Activated naive CD4-positive, alpha-beta T cell treated with anti-CD3 and anti-CD28 coated beads, Interleukin-2, amount 10 ng/mL, durations not matched to agents 7 days and 5 days (primary cell): ENCODE measurements around the gene SATB2.

Experiments used
- CTCF ChIA-PET: fragments of 350-600 bp; sonication (Branson Sonifier 250); formaldehyde crosslinking; loops from one replicate; lab custom pipeline; 2021; ENCODE audit warnings: antibody characterized with exemption; lab: Charles Lee
- DNase-seq: peaks from one replicate; pipeline ENCODE4 v3.0.0-alpha.2; 2020
- H3K27ac Mint-ChIP-seq: one replicate; pipeline ENCODE4 v1.8.0; 2021; ENCODE audit warnings: mild to moderate bottlenecking, moderate library complexity, mixed read lengths
- H3K27me3 Mint-ChIP-seq: one replicate; pipeline ENCODE4 v1.8.0; 2021; ENCODE audit warnings: mild to moderate bottlenecking, mixed read lengths
- H3K36me3 Mint-ChIP-seq: one replicate; pipeline ENCODE4 v1.8.0; 2021; ENCODE audit warnings: mixed read lengths
- H3K4me1 Mint-ChIP-seq: one replicate; pipeline ENCODE4 v1.8.0; 2021; ENCODE audit warnings: mixed read lengths
- H3K4me3 Mint-ChIP-seq: one replicate; pipeline ENCODE4 v1.8.0; 2021; ENCODE audit warnings: mild to moderate bottlenecking, moderate library complexity, mixed read lengths
- H3K9me3 Mint-ChIP-seq: one replicate; pipeline ENCODE4 v1.8.0; 2021; ENCODE audit warnings: mixed read lengths

SATB2 gene

DNA sequence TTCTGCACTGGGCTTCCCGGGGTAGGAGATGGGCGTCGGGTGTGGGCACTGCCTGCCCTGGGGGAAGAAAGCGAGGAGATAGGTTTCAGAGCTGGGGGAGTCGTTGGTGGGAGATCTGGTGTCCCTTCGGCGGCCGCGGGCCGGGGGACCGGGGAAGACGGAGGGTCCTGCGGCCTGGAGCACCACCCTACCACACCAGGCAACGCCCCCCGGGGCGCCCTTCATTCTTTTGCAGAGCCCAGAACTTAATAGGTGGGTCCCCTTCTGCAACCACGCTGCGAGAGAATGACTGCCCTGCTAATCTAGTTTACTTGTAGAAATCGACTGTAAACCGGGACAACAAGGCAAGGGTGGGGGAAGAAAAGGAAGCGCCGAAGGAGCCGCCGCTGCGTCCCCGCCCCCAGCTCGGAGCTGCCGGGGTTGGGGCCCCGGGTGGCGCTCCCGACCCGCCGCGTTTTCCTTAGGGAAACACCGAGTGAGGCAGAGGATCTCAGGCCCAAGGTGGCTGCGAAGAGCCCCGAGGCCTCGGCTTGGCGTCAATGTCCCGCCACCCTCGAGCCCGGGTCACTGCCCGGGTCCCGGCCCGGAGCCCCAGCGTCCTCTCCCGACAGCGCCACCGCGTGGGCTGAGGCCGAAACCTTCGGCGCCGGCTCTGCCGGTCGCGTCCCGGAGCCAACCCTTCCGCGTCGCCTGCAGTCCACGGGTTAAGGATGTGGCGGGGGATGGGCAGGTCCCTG, 5.4 kb upstream of the SATB2 start:
- Mint-ChIP-seq H3K36me3 (peaks cover 18% of the 10 kb centered on the region), H3K27me3 (peaks cover 98% of the 10 kb centered on the region), H3K9me3 (no peaks in the 10 kb centered on the region), H3K27ac (peak overlapping the region; percentile 76), H3K4me3 (peak overlapping the region; percentile 46), H3K4me1 (peaks cover 23% of the 10 kb centered on the region)
- CTCF ChIA-PET: interaction anchor here (1.1 kb wide), 1 partner anchor 9 kb away, joined by 3 read pairs; no protein-coding TSS in a partner anchor
- DNase-seq: peak; percentile 64

DNA sequence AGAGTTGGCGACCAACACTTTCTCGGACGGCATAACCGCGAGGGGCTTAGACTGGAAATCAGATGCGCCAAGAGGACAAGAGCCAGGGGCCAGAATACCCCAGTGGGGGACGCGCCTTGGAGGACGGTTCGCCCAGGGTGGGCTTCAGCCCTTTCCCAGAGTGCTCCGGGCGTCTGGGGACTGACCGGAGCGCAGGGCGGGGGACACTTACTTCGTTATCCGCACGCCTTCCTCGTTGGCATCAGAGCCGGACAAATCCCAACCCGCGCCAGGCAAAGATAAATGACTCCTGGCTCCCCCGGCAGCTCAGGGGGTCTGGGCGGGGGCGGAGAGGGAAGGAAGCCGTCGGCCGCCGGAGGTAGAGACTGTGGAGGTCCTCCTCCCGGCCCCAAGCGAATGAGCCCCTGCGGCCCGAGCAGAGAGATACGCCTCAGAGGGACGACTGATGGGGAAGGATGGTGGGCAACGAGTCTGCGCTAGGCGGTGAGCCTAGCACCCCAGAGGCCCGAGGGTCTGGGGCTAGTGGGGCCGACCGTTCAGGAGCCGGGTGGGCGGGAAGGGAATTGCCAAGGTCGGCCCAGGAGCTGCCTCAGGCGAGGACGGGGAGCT, 4.7 kb upstream of the SATB2 start:
- Mint-ChIP-seq H3K27ac (peak overlapping the region; percentile 62), H3K4me1 (peaks cover 28% of the 10 kb centered on the region), H3K4me3 (peak overlapping the region; percentile 46), H3K27me3 (peaks cover 98% of the 10 kb centered on the region), H3K36me3 (peaks cover 16% of the 10 kb centered on the region), H3K9me3 (no peaks in the 10 kb centered on the region)
- CTCF ChIA-PET: no interaction called here
- DNase-seq: no peak

DNA sequence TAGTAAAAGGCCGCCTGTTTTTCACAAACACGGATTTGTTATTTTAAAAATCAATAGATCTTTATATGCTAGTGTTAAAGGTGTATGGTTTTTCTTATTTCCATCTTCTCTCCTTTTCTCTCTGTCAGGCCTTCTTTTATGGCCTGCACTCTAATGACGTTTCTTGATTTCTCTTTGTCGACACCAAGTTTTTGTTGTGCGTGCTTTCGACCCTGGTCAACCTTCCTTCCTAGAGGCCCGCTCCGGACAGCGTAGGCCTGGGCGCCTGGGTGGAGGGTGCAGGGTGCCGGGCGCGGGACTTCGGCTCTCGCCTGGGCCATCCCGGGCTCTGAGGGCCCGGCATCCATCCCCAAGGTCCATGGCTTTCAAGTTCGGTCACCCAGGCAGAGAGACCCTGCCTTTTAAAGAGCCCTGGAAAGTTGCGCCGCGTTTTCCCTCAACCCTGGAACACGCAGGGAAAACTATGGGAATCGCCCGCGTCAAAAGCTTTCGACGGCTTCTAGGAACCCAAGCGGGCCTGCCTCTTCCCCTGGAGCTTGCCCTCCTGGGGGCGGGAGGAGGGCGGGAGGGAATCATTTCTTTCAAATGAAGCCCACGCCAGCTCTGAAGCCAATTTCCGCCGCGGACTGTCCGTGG, 4.1 kb upstream of the SATB2 start:
- no peaks in the 10 kb centered on the region for H3K9me3 Mint-ChIP-seq
- peak overlapping the region; percentile 64 for H3K27ac Mint-ChIP-seq
- no peak for DNase-seq
- peak overlapping the region; percentile 26 for H3K4me3 Mint-ChIP-seq
- CTCF ChIA-PET: no interaction called here
- peaks cover 98% of the 10 kb centered on the region for H3K27me3 Mint-ChIP-seq
- H3K36me3 Mint-ChIP-seq: peaks cover 16% of the 10 kb centered on the region
- peaks cover 33% of the 10 kb centered on the region for H3K4me1 Mint-ChIP-seq

DNA sequence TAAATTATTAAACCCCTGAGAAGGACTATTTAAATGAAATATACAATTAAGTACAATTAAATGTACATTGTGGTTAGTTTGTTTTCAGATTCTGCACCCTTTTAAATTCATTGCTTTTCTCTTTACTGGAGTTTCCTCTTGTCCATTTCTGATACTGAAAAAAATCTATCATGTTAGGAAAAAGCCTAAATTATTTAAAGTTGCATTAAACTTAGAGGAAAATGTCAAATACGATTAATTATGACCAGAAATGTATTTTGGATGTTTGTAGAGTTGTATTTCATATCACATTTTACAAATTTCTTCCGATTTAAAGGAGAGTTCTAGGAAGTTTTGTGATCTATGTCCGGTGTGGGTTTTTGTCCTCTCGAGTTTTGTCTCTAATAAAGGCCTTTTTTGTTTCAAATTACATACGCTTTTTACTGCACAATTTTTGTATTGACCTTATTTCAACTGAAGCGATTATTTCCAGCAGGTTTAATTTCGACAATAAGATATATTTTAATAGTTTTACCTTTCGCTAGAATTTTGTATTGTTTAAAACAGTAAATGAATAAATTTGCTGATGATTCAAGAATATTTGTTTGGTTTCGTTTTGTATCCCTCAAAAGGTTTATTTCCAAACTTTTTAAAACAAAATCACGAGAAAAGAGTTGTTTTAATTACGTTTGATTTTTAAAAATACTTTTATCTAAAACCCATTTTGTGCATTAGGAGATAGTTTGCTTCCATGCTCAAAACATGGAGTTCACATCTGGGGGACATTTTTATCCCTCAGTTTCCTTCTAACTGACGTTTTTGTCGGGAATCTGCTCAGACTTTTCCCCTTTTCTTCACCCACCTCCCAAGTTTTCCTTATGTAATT, 3.3 kb upstream of the SATB2 start:
- DNase-seq: no peak
- H3K36me3 Mint-ChIP-seq: peaks cover 16% of the 10 kb centered on the region
- H3K9me3 Mint-ChIP-seq: no peaks in the 10 kb centered on the region
- H3K27ac Mint-ChIP-seq: peak overlapping the region; percentile 64
- H3K27me3 Mint-ChIP-seq: peaks cover 98% of the 10 kb centered on the region
- CTCF ChIA-PET: no interaction called here
- peaks cover 35% of the 10 kb centered on the region for H3K4me1 Mint-ChIP-seq
- no peak overlapping the region for H3K4me3 Mint-ChIP-seq

DNA sequence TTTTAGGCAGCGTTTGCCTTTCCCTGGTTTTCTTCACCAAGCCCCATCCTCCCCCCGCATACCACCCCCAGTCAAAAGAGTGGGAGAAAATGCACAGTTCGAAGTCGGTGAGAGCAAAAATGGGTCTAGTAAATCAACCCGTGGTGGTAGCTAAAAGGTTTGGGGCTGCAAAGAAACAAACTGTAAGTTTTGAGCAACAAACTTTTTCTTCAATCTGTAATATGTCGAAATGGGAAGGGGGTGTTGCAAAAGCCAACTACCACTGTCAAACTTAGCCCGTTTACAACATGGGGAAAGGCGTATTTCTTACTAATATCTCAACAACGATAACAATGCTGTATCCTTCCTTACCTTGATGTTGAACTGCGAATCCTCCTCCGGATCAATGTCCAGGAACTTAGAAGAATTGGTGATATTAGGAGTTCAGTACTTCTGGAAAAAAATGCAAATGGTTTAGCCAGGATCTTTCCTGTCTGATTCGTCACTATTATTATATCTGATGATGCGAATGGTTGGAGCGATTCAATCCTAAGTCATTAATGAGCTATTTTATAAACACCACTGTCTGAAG, 2.4 kb upstream of the SATB2 start:
- DNase-seq: no peak
- Mint-ChIP-seq H3K27ac (peak overlapping the region; percentile 60), H3K4me1 (peaks cover 38% of the 10 kb centered on the region), H3K9me3 (no peaks in the 10 kb centered on the region), H3K27me3 (peaks cover 100% of the 10 kb centered on the region), H3K36me3 (peaks cover 17% of the 10 kb centered on the region), H3K4me3 (peak overlapping the region; percentile 95)
- CTCF ChIA-PET: interaction anchor here (1.4 kb wide), 1 partner anchor 10 kb away, joined by 7 read pairs; no protein-coding TSS in a partner anchor

DNA sequence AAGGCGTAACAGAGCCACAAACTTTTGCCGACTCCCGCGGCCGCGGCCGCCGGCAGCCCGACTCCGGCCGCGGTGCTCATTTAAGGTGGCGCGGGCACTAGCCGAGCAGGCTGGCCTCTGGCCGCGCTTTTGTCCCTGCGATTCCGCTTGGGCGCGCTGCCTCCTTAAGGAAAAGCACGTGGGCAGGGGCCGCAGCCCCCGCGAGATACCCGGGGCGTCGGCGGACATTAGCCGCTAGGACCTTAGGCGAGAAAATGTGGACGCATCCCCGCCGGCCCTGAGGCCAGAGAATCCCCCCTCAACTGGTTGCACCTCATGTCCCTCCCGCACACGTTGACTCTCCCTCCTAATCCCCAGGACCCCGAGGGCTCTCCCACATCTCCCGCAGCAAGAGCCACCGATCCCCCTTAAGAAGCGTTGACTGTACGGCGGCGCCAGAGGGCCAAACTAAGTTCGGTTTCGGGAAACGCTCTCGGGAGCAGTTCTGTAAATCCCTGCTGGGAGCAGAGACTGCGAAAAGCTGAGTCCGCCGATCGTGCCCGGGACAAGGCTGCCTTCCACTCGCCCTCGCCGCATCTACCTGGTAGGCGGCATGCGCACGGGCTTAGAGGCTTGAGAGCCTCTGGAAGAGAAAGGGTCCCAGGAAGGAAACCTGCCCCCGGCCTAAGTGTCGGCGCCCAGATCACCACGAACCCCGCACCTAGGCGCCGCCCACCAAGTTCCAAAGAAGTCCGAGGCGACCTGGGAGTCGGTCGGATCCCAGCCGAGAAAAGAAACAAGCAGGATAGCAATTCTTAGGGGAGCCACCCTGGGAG, 1.8 kb upstream of the SATB2 start:
- H3K27ac Mint-ChIP-seq: peak overlapping the region; percentile 81
- peaks cover 95% of the 10 kb centered on the region for H3K27me3 Mint-ChIP-seq
- H3K9me3 Mint-ChIP-seq: no peaks in the 10 kb centered on the region
- peak overlapping the region; percentile 95 for H3K4me3 Mint-ChIP-seq
- DNase-seq: peak; percentile 69
- CTCF ChIA-PET: interaction anchor here (1.4 kb wide), 1 partner anchor 11 kb away, joined by 7 read pairs; no protein-coding TSS in a partner anchor
- H3K4me1 Mint-ChIP-seq: peaks cover 36% of the 10 kb centered on the region
- peaks cover 15% of the 10 kb centered on the region for H3K36me3 Mint-ChIP-seq

DNA sequence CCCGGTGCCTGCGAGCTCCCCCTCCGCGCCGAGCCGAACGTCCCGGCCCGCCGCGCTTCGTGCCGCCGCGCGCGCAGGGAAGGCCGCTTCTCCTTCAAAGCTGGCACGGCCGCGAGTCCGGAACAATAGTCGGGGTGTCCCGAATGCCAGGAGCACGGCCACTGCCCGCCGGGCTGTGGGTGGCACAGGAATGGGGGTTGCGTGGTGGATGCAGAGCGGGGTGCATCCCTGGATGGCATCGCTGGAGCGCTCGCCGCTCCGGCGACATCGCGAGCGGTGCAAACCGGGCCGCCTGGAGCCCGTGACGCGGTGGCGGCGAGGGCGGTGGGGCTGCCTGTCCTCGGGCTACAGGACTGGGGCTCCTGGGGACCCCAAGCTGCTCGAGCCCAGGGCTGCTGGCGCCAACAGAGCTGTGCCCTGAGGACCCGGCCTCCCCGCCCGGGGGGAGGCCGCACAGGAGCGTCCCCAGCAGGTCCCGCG, 1.1 kb upstream of the SATB2 start:
- peaks cover 93% of the 10 kb centered on the region for H3K27me3 Mint-ChIP-seq
- peaks cover 33% of the 10 kb centered on the region for H3K4me1 Mint-ChIP-seq
- H3K36me3 Mint-ChIP-seq: peaks cover 15% of the 10 kb centered on the region
- no peaks in the 10 kb centered on the region for H3K9me3 Mint-ChIP-seq
- H3K4me3 Mint-ChIP-seq: peak overlapping the region; percentile 95
- H3K27ac Mint-ChIP-seq: no peak overlapping the region
- DNase-seq: no peak
- CTCF ChIA-PET: no interaction called here

DNA sequence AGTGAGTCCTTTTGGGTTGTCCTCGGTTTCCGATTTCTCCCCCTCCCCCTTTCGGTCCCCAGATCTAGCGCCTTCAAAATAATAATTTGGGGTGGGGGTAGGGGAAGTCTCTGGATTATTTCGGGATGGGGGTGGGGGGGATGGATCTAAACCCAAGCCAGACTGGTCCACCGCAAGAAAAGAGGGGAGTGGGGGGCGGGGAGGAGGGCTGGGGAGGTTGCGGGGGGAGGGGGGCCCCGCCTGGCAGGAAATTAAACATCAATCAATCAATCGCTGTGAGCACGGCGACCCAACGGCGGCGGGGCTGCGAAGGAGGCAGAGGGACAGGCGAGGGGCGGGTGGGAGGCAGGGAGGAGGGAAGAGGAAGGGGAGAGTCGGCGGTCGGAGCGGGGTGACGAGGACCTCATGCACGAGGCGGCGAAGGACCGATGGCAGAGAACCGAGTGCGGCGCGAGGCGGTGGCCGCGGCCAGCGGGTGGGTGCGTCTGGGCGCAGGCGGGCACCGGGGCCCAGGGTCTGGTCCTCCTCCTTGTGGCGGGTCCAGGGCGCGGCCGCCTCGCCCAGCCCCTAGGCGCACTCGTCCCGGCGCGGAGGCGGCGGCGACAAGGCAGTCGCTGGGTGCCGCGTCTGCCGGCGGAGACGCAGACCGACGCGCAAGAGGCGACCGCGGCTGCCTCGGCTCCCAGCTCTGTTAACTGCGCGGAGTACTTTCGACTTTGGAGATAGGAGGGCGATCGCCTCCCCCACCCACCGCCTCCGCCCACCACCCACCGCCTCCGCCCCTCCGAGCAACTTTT, 468 bp upstream of the SATB2 start:
- peak overlapping the region; percentile 95 for H3K4me3 Mint-ChIP-seq
- H3K4me1 Mint-ChIP-seq: peaks cover 30% of the 10 kb centered on the region
- DNase-seq: no peak
- peaks cover 15% of the 10 kb centered on the region for H3K36me3 Mint-ChIP-seq
- no peaks in the 10 kb centered on the region for H3K9me3 Mint-ChIP-seq
- peaks cover 87% of the 10 kb centered on the region for H3K27me3 Mint-ChIP-seq
- no peak overlapping the region for H3K27ac Mint-ChIP-seq
- CTCF ChIA-PET: no interaction called here

DNA sequence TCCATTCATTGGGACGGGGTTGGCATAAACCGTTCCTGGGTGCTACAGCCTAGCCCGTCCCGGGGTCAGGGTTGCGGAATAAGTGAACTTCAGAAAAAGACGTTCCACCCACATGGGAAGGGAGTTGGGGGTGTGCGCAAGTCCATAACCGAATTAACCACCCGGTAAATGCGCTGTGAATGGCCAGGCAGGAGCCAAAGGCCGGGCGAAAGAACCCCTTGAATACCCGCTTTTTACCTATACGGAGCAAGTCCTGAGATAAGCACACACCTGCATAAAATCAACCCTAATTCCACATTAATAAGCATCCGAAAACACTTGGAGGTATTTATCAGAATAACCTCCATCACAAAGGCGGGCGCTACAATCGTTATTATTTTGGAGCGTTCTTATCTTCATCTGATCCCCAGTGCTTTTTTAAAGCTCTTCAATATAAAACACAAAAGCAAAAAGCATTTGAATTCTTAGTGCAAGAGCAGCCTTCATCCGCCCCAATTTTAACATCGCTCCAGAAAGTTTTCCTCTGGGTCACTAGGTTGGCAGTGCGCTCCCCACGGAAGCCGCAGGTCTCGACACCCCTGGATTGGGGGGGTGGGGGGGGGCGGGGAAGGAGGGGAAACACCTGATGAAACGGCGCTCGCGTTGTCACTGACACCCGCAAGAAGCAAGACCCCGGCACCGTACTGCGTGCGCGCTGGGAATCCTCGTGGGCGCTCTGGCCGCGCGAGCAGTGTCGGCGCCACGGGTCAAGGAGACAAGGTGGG, 1.2 kb downstream of the SATB2 start:
- Mint-ChIP-seq H3K36me3 (peaks cover 14% of the 10 kb centered on the region), H3K27me3 (peaks cover 74% of the 10 kb centered on the region), H3K9me3 (no peaks in the 10 kb centered on the region), H3K4me3 (peak overlapping the region; percentile 28), H3K4me1 (peaks cover 29% of the 10 kb centered on the region), H3K27ac (peak overlapping the region; percentile 58)
- DNase-seq: no peak
- CTCF ChIA-PET: interaction anchor here (1.0 to 1.1 kb wide), 2 partner anchors 12 to 13 kb away, joined by 3 read pairs; no protein-coding TSS in a partner anchor

DNA sequence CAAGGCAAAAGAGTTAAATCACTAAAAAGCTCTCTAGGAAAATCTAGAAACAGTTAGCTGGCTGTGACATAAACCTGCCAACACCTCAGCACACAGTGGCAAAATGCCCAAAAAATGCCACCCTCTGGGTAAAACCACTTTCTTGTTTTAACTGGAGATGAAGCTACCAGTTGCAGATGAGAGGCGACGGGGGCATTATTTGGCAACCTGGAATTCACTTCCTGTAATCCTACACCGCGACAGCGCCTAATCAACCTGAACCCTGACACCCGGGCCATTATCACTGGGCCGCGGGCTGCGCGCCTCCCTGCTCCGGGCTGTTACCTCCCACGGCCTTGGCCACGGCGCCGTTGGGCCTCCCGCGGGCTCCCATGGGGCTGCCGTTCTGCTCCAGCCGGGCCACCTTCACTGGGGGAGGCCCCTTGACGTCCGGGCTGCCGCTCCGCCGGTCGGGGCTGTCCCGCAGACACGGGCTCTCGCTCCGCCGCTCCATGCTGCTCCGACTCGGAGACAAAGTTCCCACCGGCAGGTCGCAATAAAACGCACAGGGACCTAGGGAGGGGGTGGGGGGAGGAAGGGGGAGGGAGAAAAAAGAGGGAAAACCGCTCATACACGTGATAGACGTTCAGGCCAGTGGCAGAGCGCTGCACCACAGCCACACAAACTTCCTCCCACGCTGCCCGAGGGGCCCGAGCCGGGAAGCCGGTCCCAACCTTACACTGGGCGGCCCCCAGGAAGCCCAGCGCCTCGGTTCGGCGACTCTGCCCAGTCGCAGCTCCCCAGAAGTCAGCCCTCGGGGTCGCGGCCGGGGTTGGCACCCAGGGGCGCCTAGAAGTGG, 2.0 kb downstream of the SATB2 start:
- no peaks in the 10 kb centered on the region for H3K9me3 Mint-ChIP-seq
- H3K27me3 Mint-ChIP-seq: peaks cover 66% of the 10 kb centered on the region
- no peak overlapping the region for H3K27ac Mint-ChIP-seq
- DNase-seq: no peak
- H3K36me3 Mint-ChIP-seq: peaks cover 14% of the 10 kb centered on the region
- H3K4me3 Mint-ChIP-seq: peak overlapping the region; percentile 35
- peaks cover 28% of the 10 kb centered on the region for H3K4me1 Mint-ChIP-seq
- CTCF ChIA-PET: interaction anchor here (0.9 to 2.3 kb wide), 4 partner anchors 11 to 14 kb away, joined by 3 to 6 read pairs (median 4); no protein-coding TSS in a partner anchor

DNA sequence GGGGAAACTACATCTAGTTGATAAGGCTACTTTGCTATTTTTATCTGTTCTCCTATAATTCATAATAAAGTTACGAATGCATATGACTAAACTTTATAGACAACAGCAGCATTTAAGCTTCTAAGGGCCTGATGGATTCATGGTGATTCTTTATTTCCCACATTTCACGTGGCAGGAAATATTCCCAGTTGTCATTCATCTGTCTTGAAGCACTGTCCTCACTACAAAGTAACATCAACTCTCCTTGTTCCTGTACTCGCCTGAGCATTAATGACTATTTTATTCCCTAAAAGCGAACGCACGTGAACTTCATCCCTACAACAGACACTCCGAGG, 2.6 kb downstream of the SATB2 start:
- Mint-ChIP-seq H3K4me1 (peaks cover 24% of the 10 kb centered on the region), H3K36me3 (peaks cover 10% of the 10 kb centered on the region), H3K27ac (no peak overlapping the region), H3K4me3 (peak overlapping the region; percentile 10), H3K27me3 (peaks cover 61% of the 10 kb centered on the region), H3K9me3 (no peaks in the 10 kb centered on the region)
- DNase-seq: no peak
- CTCF ChIA-PET: interaction anchor here (0.9 to 2.3 kb wide), 3 partner anchors 8 to 15 kb away, joined by 3 to 6 read pairs (median 5); no protein-coding TSS in a partner anchor
